ENCODE measurements around the gene C1orf232. TPM values are rescaled to one million over a fixed set of nuclear protein-coding genes. Genes with fewer than 3 reads are reported as not detected.

Gene C1orf232
- total RNA-seq, 2 experiments from 2014 or later: not detected

DNA sequence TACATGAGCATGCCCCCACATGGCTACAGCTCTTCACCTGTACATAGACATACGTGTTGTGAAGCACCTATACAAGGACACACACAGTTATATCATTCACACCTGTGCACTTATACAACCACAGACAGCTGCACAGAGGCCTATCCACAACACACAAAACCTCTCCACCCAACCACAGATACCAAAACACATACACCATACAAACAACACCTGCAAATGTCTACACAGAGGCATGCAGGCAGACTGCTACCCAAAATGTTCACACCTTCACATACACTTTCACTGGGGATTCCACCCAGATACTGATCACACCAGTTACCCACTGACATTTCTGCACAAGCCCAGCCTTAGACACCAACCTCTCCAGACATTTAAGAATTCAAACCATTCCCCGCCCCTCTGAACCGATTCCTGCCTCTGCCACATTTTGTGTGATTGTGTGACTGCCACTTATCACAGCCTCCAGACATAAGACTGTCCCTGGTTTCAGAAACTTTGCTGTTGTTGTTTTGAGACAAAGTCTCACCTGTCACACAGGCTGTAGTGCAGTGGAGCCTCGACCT, 2.0 kb downstream of the C1orf232 start:
- intact Hi-C loops (cut with micrococcal nuclease; ENCODE audit: unreplicated experiment): no loop called here
- no TSS peak for BruUV-seq (replicated peaks)

DNA sequence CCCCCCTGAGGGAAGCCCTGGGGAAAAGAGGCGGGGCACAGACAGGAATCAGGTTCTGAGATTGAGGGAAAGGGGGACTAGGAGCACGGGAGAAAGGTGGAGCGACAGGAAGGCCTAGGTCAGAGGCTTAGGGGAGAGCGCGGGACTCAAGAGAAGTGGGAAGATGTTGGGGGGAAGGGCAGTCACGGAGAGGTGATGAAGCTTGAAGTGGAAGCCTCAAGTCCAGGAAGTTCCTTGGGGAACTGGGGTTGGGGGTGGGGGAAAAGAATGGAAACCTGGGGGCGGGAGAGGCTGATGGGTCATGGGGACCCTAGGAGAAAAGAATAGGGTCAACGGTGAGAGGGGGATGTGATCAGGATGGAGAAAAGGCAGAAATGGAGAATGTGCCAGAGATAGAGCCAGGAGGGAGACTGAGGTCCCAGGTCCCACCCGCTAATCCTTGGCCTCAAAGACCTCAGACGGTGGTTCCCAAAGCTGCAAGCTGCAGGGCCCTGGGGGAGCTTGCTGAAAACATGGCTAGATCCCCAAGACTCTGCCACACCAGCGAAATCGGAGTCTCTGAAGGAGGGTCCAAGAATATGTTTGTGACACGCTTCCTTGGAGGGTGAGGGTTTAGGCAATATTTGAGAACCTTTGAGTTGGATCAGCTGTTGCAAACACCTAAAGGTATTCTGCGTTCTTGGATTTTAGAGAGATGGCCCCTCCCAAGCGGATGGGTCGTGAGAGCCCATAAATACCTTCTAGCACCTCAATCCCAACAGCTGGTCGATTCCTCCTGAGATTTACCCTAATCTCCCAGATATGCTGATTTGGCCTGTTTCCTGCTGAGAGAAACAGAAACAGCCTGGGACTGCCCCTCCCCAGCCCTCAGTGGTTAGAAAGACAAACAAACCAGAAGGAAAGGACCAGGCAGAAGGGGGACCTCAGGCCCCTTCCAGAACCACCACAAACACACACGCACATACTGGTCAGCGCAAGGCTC, 3.6 kb downstream of the C1orf232 start:
- H3K27ac ChIP-seq (ENCODE audit: low read depth, low read length, poor library complexity, severe bottlenecking): no peak overlapping the region
- no peaks in the 10 kb centered on the region for H3K4me1 ChIP-seq (ENCODE audit: insufficient read depth, low read length, poor library complexity, severe bottlenecking)
- H3K4me2 ChIP-seq (ENCODE audit: low read length): no peak overlapping the region
- H3K9me3 ChIP-seq (ENCODE audit: low read length): no peaks in the 10 kb centered on the region
- CTCF ChIA-PET (ENCODE audit: unreplicated experiment): no interaction called here
- no peaks in the 10 kb centered on the region for H4K20me1 ChIP-seq (ENCODE audit: insufficient read depth, low read length)
- peaks cover 3% of the 10 kb centered on the region; the same call in 1 of the 2 replicates for H3K79me2 ChIP-seq (ENCODE audit: insufficient read depth, low read depth, low read length)
- DNase-seq (ENCODE audit: low spot score): no peak
- POLR2A ChIA-PET: no interaction called here
- H3K9me2 ChIP-seq (ENCODE audit: insufficient read depth, low read length): no peaks in the 10 kb centered on the region
- no peaks in the 10 kb centered on the region for H3K36me3 ChIP-seq (ENCODE audit: insufficient read depth, low read length)
- no TSS peak for BruUV-seq (replicated peaks)
- H2AFZ ChIP-seq (ENCODE audit: low read length): no peak overlapping the region
- intact Hi-C loops (cut with micrococcal nuclease; ENCODE audit: unreplicated experiment): no loop called here
- no peak for TF ChIP-seq EZH2phosphoT487 (IDR thresholded peaks at IDR 0.05; ENCODE audit: borderline replicate concordance, low read depth, low read length)
- TF ChIP-seq, protein P1, sequence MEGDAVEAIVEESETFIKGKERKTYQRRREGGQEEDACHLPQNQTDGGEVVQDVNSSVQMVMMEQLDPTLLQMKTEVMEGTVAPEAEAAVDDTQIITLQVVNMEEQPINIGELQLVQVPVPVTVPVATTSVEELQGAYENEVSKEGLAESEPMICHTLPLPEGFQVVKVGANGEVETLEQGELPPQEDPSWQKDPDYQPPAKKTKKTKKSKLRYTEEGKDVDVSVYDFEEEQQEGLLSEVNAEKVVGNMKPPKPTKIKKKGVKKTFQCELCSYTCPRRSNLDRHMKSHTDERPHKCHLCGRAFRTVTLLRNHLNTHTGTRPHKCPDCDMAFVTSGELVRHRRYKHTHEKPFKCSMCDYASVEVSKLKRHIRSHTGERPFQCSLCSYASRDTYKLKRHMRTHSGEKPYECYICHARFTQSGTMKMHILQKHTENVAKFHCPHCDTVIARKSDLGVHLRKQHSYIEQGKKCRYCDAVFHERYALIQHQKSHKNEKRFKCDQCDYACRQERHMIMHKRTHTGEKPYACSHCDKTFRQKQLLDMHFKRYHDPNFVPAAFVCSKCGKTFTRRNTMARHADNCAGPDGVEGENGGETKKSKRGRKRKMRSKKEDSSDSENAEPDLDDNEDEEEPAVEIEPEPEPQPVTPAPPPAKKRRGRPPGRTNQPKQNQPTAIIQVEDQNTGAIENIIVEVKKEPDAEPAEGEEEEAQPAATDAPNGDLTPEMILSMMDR (conservative IDR thresholded peaks at IDR 0.05; ENCODE audit: low read length): no peak
- no peak overlapping the region for H3K4me3 ChIP-seq (ENCODE audit: low read depth, low read length, poor library complexity, severe bottlenecking)

More for the DNA sequence above, 2.0 kb downstream of the C1orf232 start:
- H3K9me3 ChIP-seq (ENCODE audit: low read length): no peaks in the 10 kb centered on the region
- H3K4me1 ChIP-seq (ENCODE audit: insufficient read depth, low read length, poor library complexity, severe bottlenecking): peaks cover 9% of the 10 kb centered on the region
- H3K4me3 ChIP-seq (ENCODE audit: low read depth, low read length, poor library complexity, severe bottlenecking): no peak overlapping the region
- no peak overlapping the region for H3K27ac ChIP-seq (ENCODE audit: low read depth, low read length, poor library complexity, severe bottlenecking)
- H3K9me2 ChIP-seq (ENCODE audit: insufficient read depth, low read length): no peaks in the 10 kb centered on the region
- H3K79me2 ChIP-seq (ENCODE audit: insufficient read depth, low read depth, low read length): peaks cover 14% of the 10 kb centered on the region
- ChIA-PET CTCF (ENCODE audit: unreplicated experiment) (no interaction called here), POLR2A (no interaction called here)
- DNase-seq (ENCODE audit: low spot score): no peak
- H4K20me1 ChIP-seq (ENCODE audit: insufficient read depth, low read length): no peaks in the 10 kb centered on the region
- peaks cover 10% of the 10 kb centered on the region; the same call in 1 of the 2 replicates for H3K36me3 ChIP-seq (ENCODE audit: insufficient read depth, low read length)
- no peak overlapping the region for H2AFZ ChIP-seq (ENCODE audit: low read length)
- H3K4me2 ChIP-seq (ENCODE audit: low read length): no peak overlapping the region
- TF ChIP-seq EZH2phosphoT487 (IDR thresholded peaks at IDR 0.05; ENCODE audit: borderline replicate concordance, low read depth, low read length): no peak
- TF ChIP-seq, protein P1 (conservative IDR thresholded peaks at IDR 0.05; ENCODE audit: low read length): no peak

Measured in OCI-LY7 (cell line).